Dendritic cell treated with granulocyte-macrophage colony-stimulating factor and Interleukin-4, amounts not matched to agents 40 ng/mL and 50 ng/mL, for 4 days (primary cell): ENCODE results near the gene MMP28.
"Not testable (repeated sequence)": the region's sequence is repeated elsewhere in the genome, so short reads cannot be mapped to it uniquely, and the experiment has no call there.

ENCODE experiments used
- H3K27ac Mint-ChIP-seq: one replicate; pipeline ENCODE4 v1.8.0; 2022; ENCODE audit warnings: mild to moderate bottlenecking, mixed read lengths
- H3K27me3 Mint-ChIP-seq: one replicate; pipeline ENCODE4 v1.8.0; 2022; ENCODE audit warnings: mild to moderate bottlenecking, mixed read lengths
- H3K36me3 Mint-ChIP-seq: one replicate; pipeline ENCODE4 v1.8.0; 2022; ENCODE audit warnings: low read depth, mixed read lengths
- H3K4me1 Mint-ChIP-seq: one replicate; pipeline ENCODE4 v1.8.0; 2022; ENCODE audit warnings: low read depth, mixed read lengths
- H3K4me3 Mint-ChIP-seq: one replicate; pipeline ENCODE4 v1.8.0; 2022; ENCODE audit warnings: mild to moderate bottlenecking, moderate library complexity, mixed read lengths
- H3K9me3 Mint-ChIP-seq: one replicate; pipeline ENCODE4 v1.8.0; 2022; ENCODE audit warnings: mixed read lengths
- intact Hi-C: fragments of 100-400 bp; cut with micrococcal nuclease; formaldehyde crosslinking; loops from one replicate; pipeline ENCODE4 v1.15.0; 2022

Gene MMP28

DNA sequence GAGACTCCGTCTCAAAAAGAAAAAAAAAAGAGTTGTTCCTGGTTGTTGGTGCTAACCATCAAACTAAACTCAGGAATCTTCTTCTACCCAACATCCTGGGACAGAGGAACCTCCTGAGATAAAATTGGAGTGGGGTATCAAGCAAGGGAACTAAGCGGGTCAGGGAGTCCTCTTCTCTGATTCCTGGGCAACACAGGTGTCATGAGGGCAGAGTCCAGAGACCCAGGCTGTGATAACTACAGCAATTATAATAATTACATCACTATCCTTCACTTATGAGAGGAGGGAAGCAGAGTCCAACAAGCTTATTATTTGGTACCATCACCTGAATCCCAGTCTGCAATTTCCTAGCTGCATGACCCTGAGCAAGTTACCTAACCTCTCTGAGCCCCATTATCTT is 26.6 kb downstream of the MMP28 start:
- Mint-ChIP-seq H3K4me1 (peaks cover 11% of the 10 kb centered on the region), H3K27me3 (peaks cover 47% of the 10 kb centered on the region), H3K27ac (no peak overlapping the region), H3K36me3 (no peaks in the 10 kb centered on the region), H3K4me3 (no peak overlapping the region), H3K9me3 (no peaks in the 10 kb centered on the region)
- intact Hi-C loops: no loop called here

DNA sequence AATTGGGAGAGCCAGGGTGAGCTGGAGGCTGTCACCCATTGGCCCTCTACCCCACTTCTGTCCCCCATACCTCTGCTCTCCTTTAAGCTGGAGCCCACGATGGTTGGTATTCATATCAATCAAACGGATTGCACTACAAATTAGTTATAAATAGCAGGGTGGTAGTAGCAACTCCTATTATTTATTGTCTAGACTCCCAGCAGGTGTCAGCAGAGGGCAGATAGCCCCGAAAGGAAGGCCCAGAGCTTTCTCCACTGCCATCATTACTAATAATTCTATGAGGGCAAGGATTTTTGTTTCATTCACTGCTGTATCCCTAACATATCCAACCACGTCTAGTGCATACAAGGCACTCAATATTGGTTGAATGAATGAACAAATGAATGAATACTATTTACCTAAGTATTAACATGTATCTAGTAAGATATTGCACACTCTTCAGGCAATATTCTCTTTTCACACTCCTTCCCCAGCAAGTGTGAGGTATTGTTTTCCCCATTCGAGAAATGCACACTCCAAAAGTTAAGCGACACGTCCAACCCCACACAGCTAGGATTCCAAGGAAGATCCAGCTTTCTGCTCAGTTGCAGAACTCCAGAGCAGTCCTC is 28.4 kb downstream of the MMP28 start:
- no peak overlapping the region for H3K4me3 Mint-ChIP-seq
- H3K9me3 Mint-ChIP-seq: no peaks in the 10 kb centered on the region
- peaks cover 42% of the 10 kb centered on the region for H3K27me3 Mint-ChIP-seq
- H3K36me3 Mint-ChIP-seq: no peaks in the 10 kb centered on the region
- intact Hi-C loops: no loop called here
- no peak overlapping the region for H3K27ac Mint-ChIP-seq
- peaks cover 13% of the 10 kb centered on the region for H3K4me1 Mint-ChIP-seq

- Mint-ChIP-seq H3K9me3 (no peaks in the 10 kb centered on the region), H3K36me3 (no peaks in the 10 kb centered on the region), H3K4me3 (no peak overlapping the region), H3K4me1 (peaks cover 13% of the 10 kb centered on the region), H3K27me3 (peaks cover 42% of the 10 kb centered on the region), H3K27ac (no peak overlapping the region)
- intact Hi-C loops: no loop called here
These were observed 29.0 kb downstream of the MMP28 start for GRCh38 chr17:35766489-35766877.

- intact Hi-C loops: no loop called here
- Mint-ChIP-seq H3K27me3 (peaks cover 42% of the 10 kb centered on the region), H3K4me1 (peaks cover 13% of the 10 kb centered on the region), H3K36me3 (no peaks in the 10 kb centered on the region), H3K27ac (no peak overlapping the region), H3K4me3 (no peak overlapping the region), H3K9me3 (no peaks in the 10 kb centered on the region)
These were observed 29.5 kb downstream of the MMP28 start for GRCh38 chr17:35765756-35766488.

DNA sequence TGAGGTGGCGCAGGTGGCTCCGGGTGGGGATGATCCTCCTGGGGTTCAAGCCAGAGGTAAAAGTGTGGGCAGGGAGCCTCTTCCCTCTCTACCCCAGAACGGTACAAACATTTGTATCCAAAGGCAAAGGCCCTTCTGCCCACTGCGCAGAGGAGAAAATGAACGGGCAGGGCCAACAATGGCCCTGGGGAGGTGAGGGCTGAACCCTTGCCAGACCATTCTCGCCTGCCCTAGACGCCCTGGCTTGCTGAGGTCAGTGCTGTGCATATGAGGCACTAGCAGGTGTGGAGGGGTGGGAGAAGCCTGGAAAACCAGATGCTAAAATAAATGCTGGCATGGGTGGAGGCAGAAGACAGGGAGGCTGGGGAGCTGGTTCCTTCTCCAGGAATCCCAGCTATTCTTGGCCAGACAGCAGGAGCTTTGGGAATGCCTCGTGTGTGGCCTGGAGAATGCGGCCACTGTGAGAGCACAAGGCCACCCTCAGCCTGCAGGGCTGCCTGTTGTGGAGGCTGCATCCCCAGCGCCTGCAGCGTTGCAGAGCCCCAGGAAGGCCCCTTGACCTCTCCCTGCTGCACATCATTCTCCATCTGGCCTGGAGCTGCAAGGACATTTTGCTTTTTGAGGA is 30.2 kb downstream of the MMP28 start:
- Mint-ChIP-seq H3K4me1 (peaks cover 13% of the 10 kb centered on the region), H3K27ac (no peak overlapping the region)
- intact Hi-C loops: no loop called here

DNA sequence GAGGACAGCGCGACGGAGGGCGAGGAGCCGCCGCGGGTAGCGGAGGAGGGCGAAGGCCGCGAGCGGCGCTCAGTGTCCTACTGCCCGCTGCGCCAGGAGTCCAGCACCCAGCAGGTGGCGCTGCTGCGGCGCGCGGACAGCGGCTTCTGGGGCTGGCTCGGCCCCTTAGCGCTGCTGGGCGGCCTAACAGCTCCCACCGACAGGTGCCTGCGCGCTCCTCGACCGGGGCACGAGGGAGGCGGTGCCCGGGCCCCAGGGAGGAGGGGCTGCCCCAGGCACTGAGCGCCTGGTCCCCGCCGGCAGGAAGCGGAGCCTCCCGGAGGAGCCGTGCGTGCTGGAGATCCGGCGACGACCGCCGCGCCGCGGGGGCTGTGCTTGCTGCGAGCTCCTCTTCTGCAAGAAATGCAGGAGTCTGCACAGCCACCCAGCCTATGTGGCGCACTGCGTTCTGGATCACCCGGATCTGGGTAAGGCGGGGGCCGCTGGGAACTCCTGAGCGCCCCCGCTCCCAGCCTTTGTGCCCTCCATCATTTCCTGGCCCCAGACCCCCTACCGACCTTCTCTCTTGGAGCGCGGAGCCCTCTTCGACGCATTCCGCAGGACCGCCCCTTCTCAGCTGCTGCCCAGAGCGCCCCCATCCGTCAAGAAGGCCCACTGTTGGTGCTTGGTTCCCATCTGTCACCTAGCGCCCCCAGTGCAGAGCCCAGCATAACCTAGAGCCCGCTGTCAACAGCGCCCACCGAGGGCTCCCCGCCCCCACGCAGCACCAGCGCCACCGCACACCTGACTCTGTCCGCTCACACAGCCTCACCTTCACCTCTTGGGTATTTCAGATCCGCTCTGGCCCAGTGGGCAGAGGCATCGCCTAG is 31.1 kb downstream of the MMP28 start:
- Mint-ChIP-seq H3K27ac (peak overlapping the region; percentile 40), H3K4me1 (peaks cover 13% of the 10 kb centered on the region), H3K27me3 (peaks cover 47% of the 10 kb centered on the region), H3K4me3 (peak overlapping the region; percentile 78), H3K36me3 (no peaks in the 10 kb centered on the region), H3K9me3 (no peaks in the 10 kb centered on the region)
- intact Hi-C loops: loop anchor here (1.0 kb wide), 2 partner anchors 40 to 45 kb away; partner anchors contain the start of gene TAF15

More for the DNA sequence above, 30.2 kb downstream of the MMP28 start:
- no peak overlapping the region for H3K4me3 Mint-ChIP-seq
- H3K9me3 Mint-ChIP-seq: no peaks in the 10 kb centered on the region
- H3K36me3 Mint-ChIP-seq: no peaks in the 10 kb centered on the region
- peaks cover 43% of the 10 kb centered on the region for H3K27me3 Mint-ChIP-seq

GRCh38 chr17:35763767-35764122 is 31.7 kb downstream of the MMP28 start:
- Mint-ChIP-seq H3K9me3 (no peaks in the 10 kb centered on the region), H3K4me3 (peak overlapping the region; percentile 78), H3K4me1 (peaks cover 13% of the 10 kb centered on the region), H3K36me3 (no peaks in the 10 kb centered on the region), H3K27me3 (peaks cover 47% of the 10 kb centered on the region), H3K27ac (no peak overlapping the region)
- intact Hi-C loops: loop anchor here (1.0 kb wide), 2 partner anchors 41 to 46 kb away; partner anchors contain the start of gene TAF15

DNA sequence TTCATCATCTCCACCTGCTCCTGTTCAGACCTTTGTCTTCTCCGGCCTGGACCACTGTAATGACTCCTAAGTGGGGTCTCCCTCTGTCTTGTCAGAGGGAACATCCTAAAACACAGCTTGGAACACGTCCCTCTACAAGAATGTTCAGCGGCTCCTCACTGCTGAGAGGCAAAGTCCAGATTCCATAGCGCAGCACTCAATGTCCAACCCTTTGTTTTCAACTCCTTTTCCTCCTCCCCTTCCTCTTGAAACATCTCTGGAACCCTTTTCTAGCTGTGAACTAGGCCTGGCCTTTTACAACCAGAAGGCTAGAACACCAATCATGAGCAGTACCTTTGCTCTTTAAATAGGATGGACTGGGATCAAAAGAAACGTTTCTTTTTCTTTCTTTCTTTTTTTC is 33.8 kb downstream of the MMP28 start:
- intact Hi-C loops: no loop called here
- H3K9me3 Mint-ChIP-seq: no peaks in the 10 kb centered on the region
- peaks cover 40% of the 10 kb centered on the region for H3K27me3 Mint-ChIP-seq
- H3K27ac Mint-ChIP-seq: no peak overlapping the region
- H3K4me1 Mint-ChIP-seq: peaks cover 14% of the 10 kb centered on the region
- H3K4me3 Mint-ChIP-seq: no peak overlapping the region
- H3K36me3 Mint-ChIP-seq: no peaks in the 10 kb centered on the region

DNA sequence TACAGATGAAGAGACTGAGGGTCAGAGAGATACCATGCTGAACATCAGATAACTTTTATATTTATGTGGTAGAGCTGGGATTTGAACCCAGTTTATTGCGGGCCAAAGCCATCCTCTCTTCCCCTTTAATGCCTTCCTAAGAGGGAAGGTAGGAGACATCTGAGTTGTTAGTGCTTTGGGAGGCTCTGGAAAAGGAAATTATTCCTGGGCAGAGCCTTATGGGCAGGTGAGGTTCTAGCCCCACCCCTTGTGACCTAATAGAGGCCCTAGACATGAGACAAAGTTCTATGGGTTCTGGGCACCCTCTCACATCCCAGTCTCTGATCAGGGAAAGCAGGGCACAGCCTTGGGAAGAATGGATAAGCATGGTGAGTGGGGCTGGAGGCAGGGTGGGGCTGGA is 34.9 kb downstream of the MMP28 start, which contains the start of gene C17orf50:
Gene C17orf50 (plus strand): TSS at position 301 of the 400 bp plus-strand sequence. CDS start 55 bp downstream, at position 356.
- Mint-ChIP-seq H3K9me3 (no peaks in the 10 kb centered on the region), H3K4me3 (no peak within 1 kb of the TSS), H3K4me1 (peaks cover 24% of the 10 kb centered on the region), H3K27me3 (peaks cover 33% of the 10 kb centered on the region), H3K27ac (no peak within 1 kb of the TSS), H3K36me3 (no peaks in the 10 kb centered on the region)
- intact Hi-C loops: no loop called here

- Mint-ChIP-seq H3K4me3 (no peak overlapping the region), H3K9me3 (no peaks in the 10 kb centered on the region), H3K36me3 (no peaks in the 10 kb centered on the region), H3K27ac (no peak overlapping the region), H3K4me1 (peaks cover 26% of the 10 kb centered on the region), H3K27me3 (peaks cover 27% of the 10 kb centered on the region)
- intact Hi-C loops: no loop called here
These were observed 38.2 kb downstream of the MMP28 start for GRCh38 chr17:35757243-35757642.

DNA sequence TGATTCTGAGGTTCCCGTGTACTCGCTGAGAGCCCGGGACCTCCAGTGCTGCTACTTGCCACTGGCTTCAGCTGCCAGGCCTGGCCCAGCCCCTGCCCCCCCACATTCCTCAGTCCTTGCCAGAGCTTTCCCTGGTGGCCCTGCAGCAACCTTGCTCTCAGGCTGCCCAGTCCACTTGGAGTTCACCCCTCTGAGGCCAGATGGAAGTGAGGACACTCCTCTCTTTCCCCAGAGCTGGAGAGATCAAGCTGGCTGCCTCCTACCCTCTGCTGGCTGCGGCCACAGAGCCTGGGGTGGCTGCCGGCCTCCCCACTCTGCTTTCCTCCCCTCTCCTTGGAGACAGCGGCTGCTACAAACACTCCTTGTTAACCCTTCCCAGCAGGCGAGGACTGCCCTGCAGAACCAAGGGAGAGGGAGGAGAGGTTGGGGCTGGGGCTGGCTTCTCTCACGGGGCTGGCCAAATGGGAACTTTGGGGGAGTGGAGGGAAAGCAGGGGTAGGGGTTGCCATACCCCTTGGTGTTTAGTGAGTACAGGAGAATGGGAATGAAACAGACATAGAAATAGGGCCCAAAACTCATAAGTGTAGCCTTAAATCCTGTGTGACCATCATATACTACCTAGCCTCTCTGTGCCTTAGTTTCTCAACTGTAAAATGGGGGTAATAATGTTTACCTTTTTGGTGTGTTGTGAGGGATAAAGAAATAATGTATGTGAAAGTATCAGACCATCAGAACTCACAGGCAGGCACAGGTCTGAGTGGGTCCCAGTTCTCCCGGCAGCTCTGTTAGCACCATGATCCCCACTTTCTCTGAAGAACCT is 42.3 kb downstream of the MMP28 start, which contains the start of gene GAS2L2:
Gene GAS2L2 (minus strand): TSS at position 295 of the 820 bp plus-strand sequence. CDS start 389 bp downstream, outside the sequence.
- Mint-ChIP-seq H3K27ac (peak within 1 kb of the TSS; percentile 11), H3K4me1 (peaks cover 46% of the 10 kb centered on the region)
- intact Hi-C loops: no loop called here

DNA sequence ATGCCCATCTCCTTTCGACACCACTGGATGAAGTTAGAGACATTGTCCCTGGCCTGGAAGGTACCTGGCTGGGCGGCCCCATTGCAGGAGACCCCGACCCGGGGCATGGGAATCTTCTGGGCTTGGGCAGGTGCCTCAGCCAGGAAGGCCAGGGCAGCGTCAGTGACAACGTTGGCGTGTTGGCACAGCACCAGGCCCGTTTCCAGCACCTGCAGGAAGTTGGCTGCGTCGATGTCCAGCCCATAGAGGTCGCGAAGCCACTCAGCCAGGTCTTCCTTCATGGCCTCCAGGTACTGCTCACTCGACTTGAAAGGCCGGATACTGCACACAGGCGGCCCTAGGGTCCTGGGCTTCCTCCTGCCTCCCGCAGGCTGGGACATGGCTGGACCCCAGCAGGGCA is 43.0 kb downstream of the MMP28 start:
- H3K9me3 Mint-ChIP-seq: no peaks in the 10 kb centered on the region
- intact Hi-C loops: no loop called here

More for the DNA sequence above, 42.3 kb downstream of the MMP28 start, which contains the start of gene GAS2L2:
- Mint-ChIP-seq H3K9me3 (no peaks in the 10 kb centered on the region), H3K4me3 (no peak within 1 kb of the TSS), H3K36me3 (no peaks in the 10 kb centered on the region), H3K27me3 (peaks cover 55% of the 10 kb centered on the region)

GRCh38 chr17:35751541-35751940 is 43.9 kb downstream of the MMP28 start:
- Mint-ChIP-seq H3K4me1 (peaks cover 45% of the 10 kb centered on the region), H3K27me3 (peaks cover 58% of the 10 kb centered on the region)
- H3K9me3 Mint-ChIP-seq, H3K27ac Mint-ChIP-seq, H3K36me3 Mint-ChIP-seq, H3K4me3 Mint-ChIP-seq, intact Hi-C loops: not testable (repeated sequence)

More for the DNA sequence above, 43.0 kb downstream of the MMP28 start:
- Mint-ChIP-seq H3K27me3 (peaks cover 58% of the 10 kb centered on the region), H3K4me3 (no peak overlapping the region), H3K36me3 (no peaks in the 10 kb centered on the region), H3K27ac (no peak overlapping the region), H3K4me1 (peaks cover 46% of the 10 kb centered on the region)
